NCI-H2107 treated with DMSO at 0.1 percent for 48 hours (cell line): Measurements from ENCODE around the gene MIF4GD.

ENCODE experiments used
- DNase-seq: peaks from one replicate; lab custom pipeline; 2025; ENCODE audit not compliant: unreplicated experiment; lab: John Stamatoyannopoulos, UW

MIF4GD gene

GRCh38 chr17:75238020-75238580 is 32.9 kb downstream of the MIF4GD start:
- DNase-seq: no peak

- no peak for DNase-seq
Measured at GRCh38 chr17:75237100-75238014, 33.7 kb downstream of the MIF4GD start.

- no peak for DNase-seq
Measured at GRCh38 chr17:75232786-75233185, 38.2 kb downstream of the MIF4GD start.

GRCh38 chr17:75231741-75232464 is 39.1 kb downstream of the MIF4GD start:
- DNase-seq: no peak

GRCh38 chr17:75231071-75231470 is 40.0 kb downstream of the MIF4GD start:
- no peak for DNase-seq

- DNase-seq: no peak
Measured at GRCh38 chr17:75228847-75229246, 42.2 kb downstream of the MIF4GD start.

- DNase-seq: no peak
Measured at GRCh38 chr17:75228305-75228704, 42.7 kb downstream of the MIF4GD start.

GRCh38 chr17:75227729-75228128 is 43.3 kb downstream of the MIF4GD start:
- DNase-seq: no peak

- DNase-seq: no peak
Measured at GRCh38 chr17:75225016-75225415, 46.0 kb downstream of the MIF4GD start.

GRCh38 chr17:75219815-75220214 is 51.2 kb downstream of the MIF4GD start:
- DNase-seq: no peak

- DNase-seq: no peak
Measured at GRCh38 chr17:75218131-75218530, 52.9 kb downstream of the MIF4GD start.
